Astrocyte of the spinal cord (primary cell): ENCODE data around the gene BCAS3.

ENCODE experiments used
- DNase-seq: peaks from one replicate; pipeline ENCODE4 v3.0.0; 2011; ENCODE audit warnings: low read depth, low spot score
- H3K4me3 ChIP-seq: 2 replicates; pipeline ENCODE4 v1.5.1; 2011; ENCODE audit warnings: low read depth, mild to moderate bottlenecking, low read length, moderate library complexity
- CTCF ChIP-seq: IDR thresholded peaks from 2 replicates; pipeline ENCODE4 v1.5.1; 2012; ENCODE audit warnings: low read depth, mild to moderate bottlenecking, low read length, inconsistent platforms
- in situ Hi-C: cut with HindIII; loops from 2 replicates; pipeline ENCODE4 v1.10.0; 2017; ENCODE audit warnings: low sequenced_read_pairs

BCAS3 gene

GRCh38 chr17:61149862-61150362 is 472.3 kb downstream of the BCAS3 start:
- in situ Hi-C loops: no loop called here
- TF ChIP-seq CTCF: no peak
- DNase-seq: no peak
- no peak overlapping the region for H3K4me3 ChIP-seq

GRCh38 chr17:61150686-61151299 is 473.1 kb downstream of the BCAS3 start:
- TF ChIP-seq CTCF: no peak
- DNase-seq: no peak
- H3K4me3 ChIP-seq: no peak overlapping the region
- in situ Hi-C loops: no loop called here

- in situ Hi-C loops: no loop called here
- TF ChIP-seq CTCF: no peak
- DNase-seq: no peak
- H3K4me3 ChIP-seq: no peak overlapping the region
Observed at GRCh38 chr17:61152898-61153297, 475.2 kb downstream of the BCAS3 start.

GRCh38 chr17:61155590-61156237 is 478.1 kb downstream of the BCAS3 start:
- in situ Hi-C loops: no loop called here
- no peak for TF ChIP-seq CTCF
- DNase-seq: no peak
- no peak overlapping the region for H3K4me3 ChIP-seq

GRCh38 chr17:61157246-61157886 is 479.7 kb downstream of the BCAS3 start:
- in situ Hi-C loops: no loop called here
- DNase-seq: peak; percentile 62
- peak; percentile 12 for TF ChIP-seq CTCF
- H3K4me3 ChIP-seq: no peak overlapping the region

- DNase-seq: no peak
- no peak for TF ChIP-seq CTCF
- in situ Hi-C loops: no loop called here
- no peak overlapping the region for H3K4me3 ChIP-seq
Observed at GRCh38 chr17:61158376-61158775, 480.7 kb downstream of the BCAS3 start.
